Gastroesophageal sphincter (tissue), 4 donors: ENCODE data around the gene DYNLT2B. TPM values are rescaled to one million over a fixed set of nuclear protein-coding genes. Genes with fewer than 3 reads are reported as not detected.

ENCODE experiments used
- ATAC-seq: fragments of 150-250 bp; one replicate; pipeline ENCODE4 v1.9.1; 2016; ENCODE audit warnings: mild to moderate bottlenecking, moderate library complexity
- H3K27ac ChIP-seq, 4 donors: fragments of 200-600 bp; sonication (generic) in 3 of 4; 1 replicate in 3 of 4; 2 replicates in 1 of 4; pipeline ENCODE4 v1.5.1; 2016 to 2019
- H3K27me3 ChIP-seq: fragments of 200-600 bp; sonication (generic); one replicate; pipeline ENCODE4 v1.5.1; 2019
- H3K36me3 ChIP-seq, 2 donors: fragments of 200-600 bp; sonication (generic); one replicate each; pipeline ENCODE4 v1.5.1; 2019; ENCODE audit warnings: control low read depth in 1 of 2
- H3K4me1 ChIP-seq, 3 donors: fragments of 200-600 bp; sonication (generic); 1 replicate in 2 of 3; 2 replicates in 1 of 3; pipeline ENCODE4 v1.5.1; 2016 to 2019; ENCODE audit warnings: control low read depth in 2 of 3
- H3K4me3 ChIP-seq, 2 donors: fragments of 200-600 bp; sonication (generic); one replicate each; pipeline ENCODE4 v1.5.1; 2019; ENCODE audit warnings: mild to moderate bottlenecking in 1 of 2, moderate library complexity in 1 of 2
- H3K9me3 ChIP-seq, 3 donors: fragments of 200-600 bp; sonication (generic); one replicate each; pipeline ENCODE4 v1.5.1; 2017 to 2019; ENCODE audit warnings: control low read depth in 2 of 3
- EP300 ChIP-seq: sonication (generic); formaldehyde crosslinking; IDR thresholded peaks from one replicate; pipeline ENCODE4 v1.6.1; 2017; ENCODE audit warnings: antibody characterized with exemption, mild to moderate bottlenecking
- POLR2A ChIP-seq, 2 donors: fragments of 450-650 bp; IDR thresholded peaks; one replicate each; pipeline ENCODE4 v1.6.1; 2017; ENCODE audit warnings: antibody characterized with exemption in 2 of 2, mild to moderate bottlenecking in 2 of 2, moderate library complexity in 1 of 2
- POLR2AphosphoS5 ChIP-seq: sonication (generic); formaldehyde crosslinking; IDR thresholded peaks from one replicate; pipeline ENCODE4 v1.6.1; 2017; ENCODE audit warnings: antibody characterized with exemption
- WGBS, 2 donors: methylation state at CpG; one replicate each; pipeline ENCODE4 v1.1.5; 2018; ENCODE audit warnings: low coverage in 1 of 2; 5-methylcytosine and 5-hydroxymethylcytosine counted together
- total RNA-seq, 4 donors: library from RNA; depleted of rRNA; stranded (reverse); fragments of >200 nt; gene quantifications; one replicate each; pipeline ENCODE4 v1.1.0, GENCODE V29; 2016
- TF ChIP-seq, protein P1 (sequence below), 4 experiments: fragments of 200-600 bp in 2 of 4; fragments of 450-650 bp in 2 of 4; sonication (generic) in 1 of 4; IDR thresholded peaks; one replicate each; pipeline ENCODE4 v1.5.1; 2017 to 2019; ENCODE audit warnings: antibody characterized with exemption in 4 of 4, mild to moderate bottlenecking in 2 of 4, moderate library complexity in 2 of 4

Gene DYNLT2B
- total RNA-seq, 4 donors from 2014 or later, result 9.2 to 18.7 (median 10.8) TPM

DNA sequence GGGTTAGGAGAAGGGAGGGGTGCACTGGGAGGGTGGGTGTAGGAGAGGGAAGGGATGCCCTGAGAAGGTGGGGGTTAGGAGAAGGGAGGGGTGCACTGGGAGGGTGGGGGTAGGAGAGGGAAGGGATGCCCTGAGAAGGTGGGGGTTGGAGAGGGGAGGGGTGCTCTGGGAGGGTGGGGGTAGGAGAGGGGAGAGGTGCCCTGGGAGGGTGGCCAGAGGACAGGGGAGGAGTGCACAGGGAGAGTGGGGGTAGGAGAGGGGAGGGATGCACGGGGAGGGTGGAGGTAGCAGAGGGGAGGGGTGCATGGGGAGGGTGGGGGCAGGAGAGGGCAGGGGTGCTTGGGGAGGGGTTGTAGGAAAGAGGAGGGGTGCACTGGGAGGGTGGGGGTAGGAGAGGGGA is 16.9 kb upstream of the DYNLT2B start:
- H3K27ac ChIP-seq, result no peak overlapping the region
- no peak overlapping the region for H3K4me3 ChIP-seq
- TF ChIP-seq, protein P1, sequence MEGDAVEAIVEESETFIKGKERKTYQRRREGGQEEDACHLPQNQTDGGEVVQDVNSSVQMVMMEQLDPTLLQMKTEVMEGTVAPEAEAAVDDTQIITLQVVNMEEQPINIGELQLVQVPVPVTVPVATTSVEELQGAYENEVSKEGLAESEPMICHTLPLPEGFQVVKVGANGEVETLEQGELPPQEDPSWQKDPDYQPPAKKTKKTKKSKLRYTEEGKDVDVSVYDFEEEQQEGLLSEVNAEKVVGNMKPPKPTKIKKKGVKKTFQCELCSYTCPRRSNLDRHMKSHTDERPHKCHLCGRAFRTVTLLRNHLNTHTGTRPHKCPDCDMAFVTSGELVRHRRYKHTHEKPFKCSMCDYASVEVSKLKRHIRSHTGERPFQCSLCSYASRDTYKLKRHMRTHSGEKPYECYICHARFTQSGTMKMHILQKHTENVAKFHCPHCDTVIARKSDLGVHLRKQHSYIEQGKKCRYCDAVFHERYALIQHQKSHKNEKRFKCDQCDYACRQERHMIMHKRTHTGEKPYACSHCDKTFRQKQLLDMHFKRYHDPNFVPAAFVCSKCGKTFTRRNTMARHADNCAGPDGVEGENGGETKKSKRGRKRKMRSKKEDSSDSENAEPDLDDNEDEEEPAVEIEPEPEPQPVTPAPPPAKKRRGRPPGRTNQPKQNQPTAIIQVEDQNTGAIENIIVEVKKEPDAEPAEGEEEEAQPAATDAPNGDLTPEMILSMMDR (IDR thresholded peaks at IDR 0.05), result no peak
- TF ChIP-seq POLR2A (IDR thresholded peaks at IDR 0.05) (no peak), POLR2AphosphoS5 (no peak), EP300 (no peak)
- no CpG with 5 or more reads among the region's 1 CpG for WGBS, 2 donors
- H3K9me3 ChIP-seq, result no peaks in the 10 kb centered on the region
- no peaks in the 10 kb centered on the region for H3K36me3 ChIP-seq
- ATAC-seq, result no peak
- peaks cover 44% of the 10 kb centered on the region for H3K27me3 ChIP-seq
- H3K4me1 ChIP-seq, result no peaks in the 10 kb centered on the region

DNA sequence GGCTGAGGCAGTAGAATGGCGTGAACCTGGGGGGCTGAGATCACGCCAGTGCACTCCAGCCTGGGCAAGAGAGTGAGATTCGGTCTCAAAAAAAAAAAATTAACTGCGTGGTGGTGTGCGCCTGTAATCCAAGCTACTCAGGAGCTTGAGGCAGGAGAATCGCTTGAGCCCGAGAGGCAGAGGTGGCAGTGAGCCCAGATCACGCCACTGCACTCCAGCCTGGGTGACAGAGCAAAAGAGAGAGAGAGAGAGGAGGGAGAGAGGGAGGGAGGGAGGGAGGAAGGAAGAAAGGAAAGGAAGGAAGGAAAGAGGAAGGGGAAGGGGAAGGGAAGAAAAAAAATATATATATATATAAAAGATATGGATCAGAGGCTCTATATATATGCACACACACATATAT is 14.1 kb upstream of the DYNLT2B start:
- Histone ChIP-seq H3K9me3 (no peaks in the 10 kb centered on the region), H3K4me3 (no peak overlapping the region), H3K27me3 (peaks cover 30% of the 10 kb centered on the region), H3K27ac (no peak overlapping the region), H3K4me1 (peaks cover 0 to 4% (median 0%) of the 10 kb centered on the region in 3 donors), H3K36me3 (no peaks in the 10 kb centered on the region)
- no peak for ATAC-seq
- 59 to 89% methylated on average over 3 to 5 of the region's 8 CpGs for WGBS, 2 donors
- TF ChIP-seq POLR2A (IDR thresholded peaks at IDR 0.05) (no peak), POLR2AphosphoS5 (no peak), EP300 (no peak)
- TF ChIP-seq, protein P1 (IDR thresholded peaks at IDR 0.05), result no peak

DNA sequence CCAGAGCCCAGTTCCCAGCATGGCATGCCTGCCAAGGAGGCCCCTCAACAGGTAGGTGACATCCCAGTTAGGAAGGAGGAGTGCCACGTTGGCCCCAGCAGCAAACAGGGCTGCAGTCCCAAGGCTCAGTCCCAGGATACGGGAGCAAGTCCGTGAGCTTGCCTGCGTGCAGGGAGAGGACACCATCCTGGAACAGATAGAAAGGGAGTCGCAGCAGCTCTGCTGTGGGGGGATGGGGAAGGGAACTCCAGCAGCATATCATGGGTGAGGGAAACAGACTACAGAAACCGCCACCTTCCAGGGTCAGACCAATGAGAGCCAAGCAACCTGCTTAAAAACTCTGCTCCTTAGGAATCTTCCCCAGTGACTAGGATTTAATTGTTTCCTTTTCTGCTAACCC is 9.4 kb upstream of the DYNLT2B start:
- no peak for ATAC-seq
- H3K27ac ChIP-seq, result no peak overlapping the region
- H3K4me3 ChIP-seq, result no peak overlapping the region
- no peaks in the 10 kb centered on the region for H3K9me3 ChIP-seq
- 0 to 45% methylated on average over 1 of the region's 6 CpGs for WGBS, 2 donors
- TF ChIP-seq, protein P1 (IDR thresholded peaks at IDR 0.05), result no peak
- no peak for TF ChIP-seq EP300
- no peak for TF ChIP-seq POLR2A (IDR thresholded peaks at IDR 0.05)
- no peak for TF ChIP-seq POLR2AphosphoS5
- no peaks in the 10 kb centered on the region for H3K36me3 ChIP-seq
- H3K27me3 ChIP-seq, result no peaks in the 10 kb centered on the region
- H3K4me1 ChIP-seq, result peaks cover 0 to 4% (median 0%) of the 10 kb centered on the region in 3 donors

DNA sequence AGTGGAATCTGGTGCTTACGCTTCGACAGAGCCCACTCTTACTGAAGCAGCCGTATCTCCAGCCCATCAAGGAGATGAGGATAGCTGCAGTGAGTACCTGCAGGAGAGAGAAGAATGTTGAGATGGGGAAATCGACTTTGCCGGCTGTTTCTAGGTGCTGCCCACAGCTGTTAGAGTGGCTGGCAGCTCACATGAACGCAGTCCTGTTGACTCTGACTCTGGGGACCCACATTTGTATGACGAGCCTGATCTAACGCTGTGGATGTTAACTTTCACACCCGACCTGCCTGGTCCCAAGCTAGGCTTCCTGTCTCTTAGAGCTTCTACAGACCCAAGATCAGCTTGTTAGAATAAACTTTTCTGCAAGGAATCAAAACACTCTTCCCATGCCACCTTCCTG is 8.9 kb upstream of the DYNLT2B start:
- Histone ChIP-seq H3K27me3 (no peaks in the 10 kb centered on the region), H3K36me3 (no peaks in the 10 kb centered on the region), H3K27ac (no peak overlapping the region), H3K4me1 (peaks cover 0 to 4% (median 0%) of the 10 kb centered on the region in 3 donors), H3K4me3 (no peak overlapping the region), H3K9me3 (no peaks in the 10 kb centered on the region)
- TF ChIP-seq, protein P1 (IDR thresholded peaks at IDR 0.05), result no peak
- no peak for TF ChIP-seq EP300
- no peak for TF ChIP-seq POLR2AphosphoS5
- TF ChIP-seq POLR2A (IDR thresholded peaks at IDR 0.05), result no peak
- 72 to 73% methylated on average over 9 of the region's 9 CpGs for WGBS, 2 donors
- ATAC-seq, result no peak

DNA sequence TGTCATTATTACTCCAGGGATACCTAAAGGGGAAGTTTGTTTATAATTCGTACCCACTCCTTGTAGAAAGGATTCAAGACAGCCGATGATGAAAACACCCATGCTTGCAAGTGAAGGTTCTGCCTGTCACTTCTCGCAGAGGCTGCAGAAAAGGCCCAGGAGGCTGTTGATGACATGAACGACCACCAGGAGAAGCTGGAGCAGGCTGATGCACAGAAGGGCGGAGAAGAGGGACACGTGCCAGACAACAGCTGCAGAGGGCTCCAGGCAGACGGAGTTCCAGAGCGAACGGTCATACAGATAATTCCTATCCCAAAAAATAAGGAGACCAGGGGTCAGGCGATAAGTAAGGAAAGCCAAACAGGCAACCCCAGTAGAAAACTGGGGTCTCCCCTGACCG is 5.7 kb upstream of the DYNLT2B start:
- ATAC-seq, result no peak
- no peak overlapping the region for H3K4me3 ChIP-seq
- peaks cover 0 to 8% (median 0%) of the 10 kb centered on the region in 3 donors for H3K4me1 ChIP-seq
- whole genome bisulfite sequencing, 2 donors, result 43 to 59% methylated on average over 7 to 10 of the region's 11 CpGs
- H3K27me3 ChIP-seq, result no peaks in the 10 kb centered on the region
- H3K9me3 ChIP-seq, result no peaks in the 10 kb centered on the region
- TF ChIP-seq EP300, result no peak
- TF ChIP-seq, protein P1 (IDR thresholded peaks at IDR 0.05), result no peak
- no peak for TF ChIP-seq POLR2A (IDR thresholded peaks at IDR 0.05)
- TF ChIP-seq POLR2AphosphoS5, result no peak
- H3K27ac ChIP-seq, result no peak overlapping the region
- no peaks in the 10 kb centered on the region for H3K36me3 ChIP-seq
